Measurements from ENCODE around the gene FOXP1.

FOXP1 gene

GRCh38 chr3:71300951-71301393 lies 282.6 kb downstream of the FOXP1 start:
- no peak for DNase-seq

- DNase-seq, result peak in 1 of 3 experiments; percentile 58
Measured at GRCh38 chr3:71299160-71299559, 284.4 kb downstream of the FOXP1 start.

- DNase-seq, result no peak
Measured at GRCh38 chr3:71294919-71295318, 288.6 kb downstream of the FOXP1 start.

- no peak for DNase-seq
Measured at GRCh38 chr3:71290301-71290700, 293.2 kb downstream of the FOXP1 start.

GRCh38 chr3:71288269-71288930 lies 295.1 kb downstream of the FOXP1 start:
- DNase-seq, result no peak

GRCh38 chr3:71285086-71285485 lies 298.4 kb downstream of the FOXP1 start:
- no peak for DNase-seq

- DNase-seq, result no peak
Measured at GRCh38 chr3:71282976-71283375, 300.6 kb downstream of the FOXP1 start.

GRCh38 chr3:71281280-71281679 lies 302.2 kb downstream of the FOXP1 start:
- no peak for DNase-seq

- DNase-seq, result no peak
Measured at GRCh38 chr3:71277341-71277740, 306.2 kb downstream of the FOXP1 start.

GRCh38 chr3:71276531-71276930 lies 307.0 kb downstream of the FOXP1 start:
- DNase-seq, result no peak

- no peak for DNase-seq
Measured at GRCh38 chr3:71273453-71273852, 310.1 kb downstream of the FOXP1 start.

- DNase-seq, result no peak
Measured at GRCh38 chr3:71271596-71271995, 311.9 kb downstream of the FOXP1 start.

GRCh38 chr3:71269906-71270305 lies 313.6 kb downstream of the FOXP1 start:
- DNase-seq, result no peak

- no peak for DNase-seq
Measured at GRCh38 chr3:71268462-71268999, 315.0 kb downstream of the FOXP1 start.

GRCh38 chr3:71266875-71267274 lies 316.7 kb downstream of the FOXP1 start:
- DNase-seq, result no peak

GRCh38 chr3:71265365-71265915 lies 318.1 kb downstream of the FOXP1 start:
- no peak for DNase-seq

- DNase-seq, result no peak
Measured at GRCh38 chr3:71264840-71265239, 318.7 kb downstream of the FOXP1 start.

GRCh38 chr3:71262364-71263265 lies 320.9 kb downstream of the FOXP1 start:
- DNase-seq, result no peak

- no peak for DNase-seq
Measured at GRCh38 chr3:71260782-71261181, 322.7 kb downstream of the FOXP1 start.

- DNase-seq, result no peak
Measured at GRCh38 chr3:71258526-71258925, 325.0 kb downstream of the FOXP1 start.

GRCh38 chr3:71258116-71258515 lies 325.4 kb downstream of the FOXP1 start:
- DNase-seq, result peak in 2 of 3 experiments; percentile 16 to 59

GRCh38 chr3:71255498-71255897 lies 328.0 kb downstream of the FOXP1 start:
- no peak for DNase-seq

- no peak for DNase-seq
Measured at GRCh38 chr3:71254281-71255057, 329.1 kb downstream of the FOXP1 start.
